NCI-H1092 treated with DMSO at 0.1 percent for 48 hours (cell line): ENCODE results near the gene NFATC2.

ENCODE experiments used
- DNase-seq: peaks from one replicate; lab custom pipeline; 2025; lab: John Stamatoyannopoulos, UW

Gene NFATC2

DNA sequence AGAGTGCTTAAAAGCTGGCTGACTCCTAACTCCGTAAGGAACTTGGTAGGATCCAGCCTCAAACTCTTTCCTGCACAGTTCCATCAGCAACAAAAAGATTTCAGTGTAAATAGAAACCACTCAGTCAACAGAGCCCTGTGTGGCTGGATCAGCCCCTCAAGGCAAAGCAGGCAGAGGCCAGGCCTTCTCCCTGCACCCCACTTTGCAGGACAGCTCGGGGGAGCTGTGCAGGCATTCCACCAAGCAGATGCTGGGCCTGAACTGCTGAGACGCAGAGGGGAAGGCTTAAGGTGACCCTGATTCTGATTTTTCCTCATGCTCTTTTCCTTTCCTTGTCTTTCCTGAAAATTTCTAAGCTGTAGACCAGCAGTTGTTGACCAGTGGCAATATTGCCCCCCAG is 91.5 kb downstream of the NFATC2 start:
- DNase-seq, result no peak

DNA sequence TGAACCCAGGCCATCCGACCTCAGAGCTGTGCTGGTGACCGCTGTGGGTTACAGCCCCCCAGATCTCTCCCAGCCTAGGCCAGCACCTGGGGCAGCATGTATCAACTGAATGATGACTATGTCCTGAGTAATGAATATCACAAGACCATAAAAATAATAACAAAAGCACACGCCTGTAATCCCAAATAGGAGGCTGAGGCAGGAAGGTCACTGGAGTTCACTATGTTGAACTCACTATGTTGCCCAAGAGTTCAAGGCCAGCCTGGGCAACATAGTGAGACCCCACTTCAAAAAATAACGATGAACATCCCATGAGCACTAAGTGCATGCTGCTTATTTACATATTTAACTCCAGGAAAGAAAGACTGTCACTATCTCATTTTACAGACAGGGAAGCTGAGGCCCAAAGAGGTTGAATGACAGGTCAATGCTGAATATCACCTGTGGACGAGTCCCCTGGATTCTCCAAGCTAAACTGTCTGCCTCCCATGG is 92.3 kb downstream of the NFATC2 start:
- no peak for DNase-seq

DNA sequence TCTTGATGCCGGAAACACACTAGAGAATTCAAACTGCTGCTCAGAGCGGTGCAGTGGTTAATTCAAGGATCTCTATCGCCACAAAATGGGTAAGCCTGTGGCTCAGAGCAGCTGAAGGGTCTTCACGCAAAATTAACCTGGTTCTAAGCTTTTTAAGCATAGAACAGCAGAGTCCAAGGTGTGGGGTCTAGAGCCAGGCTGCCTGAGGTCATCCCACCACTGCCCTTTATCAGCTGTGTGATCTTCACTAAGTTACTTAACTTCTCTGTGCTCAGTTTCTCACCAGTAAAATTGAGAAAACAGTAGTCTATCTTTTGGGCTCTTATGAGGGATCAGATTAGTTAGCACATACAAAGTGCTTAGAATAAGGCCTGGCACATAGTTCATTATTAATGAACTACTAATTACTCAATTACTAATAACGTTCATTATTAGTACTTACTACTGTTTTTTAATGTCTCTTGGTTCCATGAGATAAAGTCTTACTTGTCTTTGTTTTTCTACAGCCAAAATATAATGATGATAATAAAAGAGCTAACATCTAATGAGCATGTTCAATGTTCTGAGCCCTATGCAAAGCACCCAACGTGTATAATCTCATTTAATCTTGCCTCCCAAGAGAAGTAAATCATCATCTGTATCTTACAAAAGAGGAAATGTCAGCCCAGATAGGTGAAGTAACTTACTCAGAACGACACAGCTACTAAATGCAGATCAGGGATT is 92.9 kb downstream of the NFATC2 start:
- DNase-seq, result no peak

DNA sequence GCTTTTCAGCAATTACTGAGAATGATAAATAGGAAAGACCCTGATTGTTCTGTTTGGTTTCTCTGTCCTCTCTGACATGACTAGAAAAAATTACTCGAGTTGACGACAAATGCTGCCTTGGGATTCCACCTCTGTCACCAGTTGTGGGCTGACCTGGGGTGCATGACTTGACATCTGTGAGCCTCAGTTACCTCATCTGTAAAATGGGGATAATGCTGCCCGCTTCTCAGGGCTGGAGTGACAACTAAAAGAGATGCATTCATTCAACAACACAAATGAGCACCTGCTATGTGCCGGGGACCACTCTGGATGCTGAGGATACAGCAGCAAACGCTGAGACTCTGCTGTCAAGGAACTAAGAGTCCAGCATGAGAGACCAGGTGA is 94.8 kb downstream of the NFATC2 start:
- no peak for DNase-seq

DNA sequence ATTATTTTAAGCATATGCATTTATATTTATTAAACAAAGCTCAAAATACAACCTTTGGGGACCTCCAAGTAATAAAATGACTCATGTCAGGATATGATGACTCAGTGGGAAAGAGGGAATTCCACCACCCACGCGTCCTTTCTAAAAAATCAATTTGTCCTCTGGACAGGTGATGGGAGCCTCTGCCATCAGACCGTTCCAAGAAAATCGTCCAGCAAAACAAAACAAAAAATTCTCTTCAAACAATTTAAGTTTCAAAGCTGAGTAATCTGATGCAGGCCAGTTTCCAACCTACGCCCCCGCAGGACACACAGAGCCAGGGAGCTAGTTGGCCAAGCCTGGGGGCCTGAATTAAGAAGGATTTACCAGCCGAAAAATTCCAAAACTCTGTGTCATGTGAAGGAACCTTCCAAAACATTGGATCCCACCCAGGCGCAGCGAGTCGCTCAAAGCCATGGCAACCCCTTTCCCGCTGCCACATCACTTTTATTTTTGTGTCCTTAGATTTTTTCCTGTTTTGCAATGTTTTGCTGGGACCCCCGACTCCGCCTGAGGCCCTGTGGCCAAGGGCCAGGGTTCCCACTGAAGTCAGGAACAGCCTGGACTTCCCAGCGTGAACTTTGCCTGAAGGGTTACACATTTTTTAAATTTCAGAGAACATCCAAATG is 95.3 kb downstream of the NFATC2 start:
- DNase-seq, result no peak

DNA sequence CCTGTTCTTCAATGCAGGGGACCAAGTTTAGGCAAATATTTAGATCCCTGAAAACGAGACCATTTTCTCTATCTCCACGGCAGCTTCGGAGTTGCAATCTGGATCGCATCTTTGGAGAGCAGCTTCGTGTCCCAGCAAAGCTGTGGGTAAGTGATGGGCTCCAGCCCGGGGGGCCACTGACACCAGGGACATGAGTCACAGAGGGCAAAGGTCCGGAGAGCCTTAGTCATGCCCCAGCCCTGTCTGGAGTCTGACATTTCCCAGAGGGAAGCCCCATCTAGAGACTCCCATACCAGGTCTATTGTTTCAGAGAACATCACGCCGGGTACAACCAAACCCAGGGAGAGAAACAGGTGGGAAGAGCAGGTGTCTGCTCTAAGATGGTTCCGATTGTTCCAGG is 95.9 kb downstream of the NFATC2 start:
- DNase-seq, result no peak

DNA sequence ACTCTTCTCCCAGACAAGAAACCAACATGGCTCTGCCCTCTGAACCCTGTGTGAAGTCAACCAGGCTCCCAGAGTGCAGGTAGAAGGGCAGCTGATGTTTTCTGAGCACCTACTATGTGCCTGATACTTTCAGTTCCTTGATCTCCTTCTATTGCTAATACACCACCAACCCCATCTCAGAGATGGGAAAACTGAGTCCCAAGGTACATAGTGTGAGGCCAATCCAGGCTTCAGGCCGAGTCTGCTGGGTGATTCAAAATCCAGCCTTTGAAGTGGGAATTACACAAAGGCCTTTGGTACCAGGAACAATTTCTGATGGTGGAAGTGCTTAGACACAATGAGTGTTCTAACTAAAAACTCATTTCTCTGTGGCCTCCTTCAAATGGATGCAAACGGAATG is 96.3 kb downstream of the NFATC2 start:
- no peak for DNase-seq

DNA sequence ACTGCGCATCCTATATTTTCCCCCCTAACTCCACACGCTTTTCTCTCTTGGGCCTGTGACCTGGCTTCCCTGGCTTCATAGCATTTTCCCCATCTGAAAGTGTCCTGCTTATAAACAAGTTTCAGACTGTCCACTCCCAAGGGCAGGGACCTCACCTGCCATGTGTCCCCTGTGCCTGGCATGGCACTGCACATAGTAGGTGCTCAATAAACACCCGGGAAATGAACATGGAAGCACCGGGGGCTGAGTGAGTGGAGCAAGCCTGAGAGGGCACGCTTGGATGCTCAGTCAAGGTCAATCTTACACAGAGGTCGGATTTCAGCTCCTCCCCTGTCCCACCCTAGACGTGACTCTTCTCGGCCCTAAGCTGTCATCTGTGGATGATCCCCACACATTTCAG is 96.9 kb downstream of the NFATC2 start:
- DNase-seq, result no peak

DNA sequence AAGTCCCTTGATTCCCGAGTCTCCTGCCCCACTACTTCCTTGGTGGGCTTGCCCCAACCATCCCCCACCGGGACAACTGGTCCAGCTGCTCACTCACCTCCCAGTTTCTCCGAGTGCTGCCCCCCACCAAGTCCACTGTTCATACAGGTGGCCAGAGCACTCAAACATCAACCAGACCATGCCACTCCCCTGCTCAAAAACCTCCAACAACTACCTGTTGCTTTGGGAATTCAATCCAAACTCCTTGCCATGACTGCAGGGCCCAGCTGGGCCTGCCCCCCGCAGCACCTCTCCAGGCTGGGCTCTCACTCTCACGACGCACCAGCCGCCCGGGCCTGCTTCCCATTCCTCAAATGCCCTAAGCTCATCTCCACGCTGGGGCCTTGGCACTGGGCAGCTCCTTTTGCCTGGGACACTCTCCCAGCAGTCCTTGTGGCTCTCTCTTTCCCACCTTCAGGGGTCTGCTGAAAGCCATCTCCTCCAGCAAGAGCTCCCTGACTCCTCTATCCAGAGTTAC is 97.5 kb downstream of the NFATC2 start:
- no peak for DNase-seq

DNA sequence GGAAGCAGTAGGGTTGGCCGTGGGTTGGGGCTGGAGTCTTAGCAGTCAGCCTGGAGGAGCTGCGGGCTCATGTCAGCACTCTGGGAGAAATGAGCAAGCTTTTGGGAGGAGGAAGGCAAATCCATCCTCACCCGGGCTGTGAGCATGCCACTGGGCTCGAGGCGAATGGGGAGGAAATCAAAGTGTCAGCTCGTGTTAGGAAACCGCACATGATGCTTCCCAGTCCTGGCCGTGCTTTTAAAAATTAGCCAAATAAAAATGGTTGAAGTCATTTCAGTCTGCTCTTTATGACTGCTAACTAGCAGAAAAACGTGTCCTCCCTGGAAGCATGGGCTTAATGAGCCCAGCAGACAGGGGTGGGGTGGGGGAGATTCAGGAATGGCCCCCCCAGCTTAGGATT is 98.1 kb downstream of the NFATC2 start:
- DNase-seq, result no peak

DNA sequence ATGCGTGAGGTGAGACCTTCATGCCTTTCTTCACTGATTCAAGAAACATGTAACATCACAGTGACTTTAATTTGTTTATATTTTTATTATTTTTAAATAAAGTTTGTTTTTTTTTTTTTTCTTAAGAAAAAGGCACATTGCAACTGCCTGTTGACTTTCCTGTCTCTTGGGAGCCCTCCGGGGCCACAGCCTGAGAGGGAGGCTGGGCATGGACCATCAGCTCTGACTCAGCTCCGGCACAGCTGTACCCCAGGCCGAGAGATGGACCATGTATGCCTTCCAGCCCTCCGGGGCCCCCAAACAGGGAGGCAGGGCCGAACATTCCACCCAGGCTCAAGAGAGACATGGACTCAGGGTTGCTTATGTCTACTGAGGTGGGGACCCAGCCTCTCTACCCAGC is 99.9 kb downstream of the NFATC2 start:
- DNase-seq, result no peak

DNA sequence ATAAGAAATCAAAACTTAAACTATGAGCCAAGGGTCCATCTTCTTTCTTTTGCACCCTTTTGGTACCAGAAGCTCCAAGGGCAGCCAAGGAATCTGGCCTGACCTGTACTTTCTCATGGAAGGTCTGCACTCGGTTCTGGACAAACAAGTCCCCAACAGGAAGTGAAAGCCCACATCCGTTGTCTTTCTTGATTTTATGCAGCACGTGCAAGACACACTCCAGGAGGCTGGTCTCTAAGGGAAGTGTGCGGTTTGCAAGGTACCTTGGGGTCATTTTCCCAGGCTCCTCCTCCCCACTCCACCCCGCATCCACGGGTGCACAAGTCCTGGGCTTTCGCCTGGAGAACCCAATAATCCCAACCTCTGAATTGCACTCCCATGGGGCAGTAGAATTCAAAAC is 101.9 kb downstream of the NFATC2 start:
- no peak for DNase-seq

DNA sequence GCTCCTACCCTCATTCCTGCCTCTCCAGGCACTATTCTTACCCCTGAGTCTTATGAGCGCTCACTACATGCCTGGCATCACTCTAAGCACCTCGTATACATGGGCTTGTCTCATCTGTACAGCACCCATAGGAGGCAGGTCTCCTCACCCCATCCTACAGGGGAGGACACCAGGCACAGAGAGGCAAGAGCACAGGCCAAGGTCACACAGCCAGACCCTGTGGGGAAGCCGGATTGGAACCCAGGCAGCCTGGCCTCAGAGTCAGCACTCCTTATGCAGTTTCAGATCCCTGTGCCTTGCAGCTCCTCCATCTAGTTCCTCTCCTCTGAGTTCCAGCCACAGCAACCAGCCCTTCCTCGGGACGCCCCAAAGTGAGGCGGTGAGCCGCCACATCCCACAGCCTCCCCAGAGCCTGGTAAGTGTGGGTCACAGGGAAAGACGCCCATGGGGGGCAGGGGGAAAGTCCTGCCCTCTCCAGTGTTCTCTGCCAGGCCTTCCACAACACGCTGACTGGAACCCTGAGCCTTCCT is 103.3 kb downstream of the NFATC2 start:
- DNase-seq, result no peak

DNA sequence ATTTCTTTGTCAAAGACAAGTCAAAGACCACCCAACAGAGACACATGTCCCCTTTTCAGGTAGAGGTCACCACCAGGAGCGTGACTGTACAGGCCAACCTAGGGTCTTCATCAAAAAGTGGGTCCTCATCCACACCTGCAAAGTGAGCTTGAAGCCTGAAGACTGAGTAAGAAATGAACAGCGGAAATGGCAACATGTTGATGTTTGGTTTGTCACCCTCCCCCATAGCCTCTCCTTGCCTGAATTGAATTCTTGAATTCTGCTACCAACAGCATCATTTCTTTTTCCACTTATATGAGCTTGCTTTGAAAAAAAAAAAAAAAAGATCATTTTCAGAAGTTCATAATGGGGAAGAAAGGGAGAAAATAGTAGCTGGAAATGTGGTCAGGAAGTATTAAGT is 104.4 kb downstream of the NFATC2 start:
- no peak for DNase-seq

DNA sequence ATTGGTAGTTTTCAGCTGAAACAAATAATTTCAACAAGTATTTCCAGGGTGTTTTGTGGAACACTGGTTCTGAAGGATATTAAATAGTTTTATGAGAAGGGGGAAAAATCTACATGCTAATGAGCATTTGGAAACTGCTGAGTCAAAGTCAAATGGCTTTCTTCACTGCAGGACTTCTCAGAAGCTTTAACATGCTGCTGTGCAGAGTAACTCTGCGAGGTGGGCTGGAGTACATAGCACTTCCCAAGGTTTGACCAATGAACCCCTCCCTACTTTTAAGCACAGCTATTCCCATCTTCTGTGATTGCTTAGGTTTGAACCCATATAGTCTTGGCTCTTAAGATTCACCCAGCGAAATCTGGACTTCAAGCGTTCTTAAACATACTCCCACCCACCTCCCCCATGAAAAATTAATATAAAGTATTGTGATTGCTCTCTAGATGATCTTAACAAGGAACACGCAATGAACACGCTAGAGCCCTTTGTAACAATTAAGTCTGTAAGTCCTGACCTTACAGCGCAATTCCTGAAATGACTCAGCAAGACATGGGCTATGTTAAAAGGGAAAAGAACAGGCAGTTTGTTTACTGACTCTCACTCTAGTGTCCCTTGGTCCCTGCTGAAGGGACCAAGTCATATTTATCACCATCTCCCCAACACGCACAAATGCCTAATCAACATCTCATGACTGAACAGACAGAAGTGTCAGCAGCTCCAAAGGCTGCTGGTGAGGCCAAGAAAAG is 105.2 kb downstream of the NFATC2 start:
- no peak for DNase-seq

DNA sequence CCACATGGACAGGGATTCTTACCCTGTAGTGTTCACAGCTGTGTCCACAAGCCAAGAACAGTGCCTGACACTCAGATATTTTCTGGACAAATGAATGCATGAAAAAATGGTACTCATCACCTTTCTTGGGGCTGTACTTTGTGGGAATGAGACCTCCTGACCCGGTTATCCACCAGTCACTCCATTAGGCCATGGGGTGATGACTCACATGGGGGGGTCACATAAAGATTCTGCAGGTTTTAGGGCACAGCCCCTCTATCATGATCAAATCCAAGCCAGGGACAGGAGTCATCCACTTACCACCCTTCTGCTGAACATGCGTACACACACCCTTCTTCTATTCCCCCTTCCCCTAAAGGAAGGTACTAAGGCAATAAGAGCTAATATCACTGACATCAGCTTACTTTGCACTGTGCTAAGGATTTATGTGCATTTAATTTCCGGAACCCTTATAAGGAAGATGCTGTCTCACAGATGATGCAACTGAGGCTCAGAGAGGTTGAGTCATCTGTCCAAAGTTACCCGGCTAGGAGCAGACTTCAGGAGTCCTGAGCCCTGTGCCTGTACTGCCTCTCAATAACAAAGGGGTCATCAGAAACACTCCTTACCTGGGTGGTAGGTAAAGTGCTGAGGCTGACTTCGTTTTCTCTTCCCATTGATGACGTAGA is 107.8 kb downstream of the NFATC2 start:
- no peak for DNase-seq

DNA sequence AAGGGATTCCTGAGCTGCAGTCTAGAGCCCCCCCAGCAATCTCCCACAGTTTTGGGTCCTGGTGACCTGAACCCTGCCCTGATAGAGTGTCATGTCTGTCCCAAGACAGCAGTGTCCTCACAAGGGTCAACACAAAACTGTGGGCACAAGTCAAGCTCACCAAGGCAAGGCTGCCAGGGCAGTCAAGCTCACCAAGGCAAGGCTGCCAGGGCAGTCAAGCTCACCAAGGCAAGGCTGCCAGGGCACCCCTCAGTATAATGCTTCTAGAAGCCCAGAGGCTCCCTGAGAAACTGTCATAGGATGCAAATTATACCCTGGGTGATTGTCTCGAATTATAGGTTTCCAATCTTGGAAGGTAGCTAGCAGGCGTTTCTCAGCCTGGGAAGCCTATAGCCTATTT is 108.5 kb downstream of the NFATC2 start:
- DNase-seq, result no peak

DNA sequence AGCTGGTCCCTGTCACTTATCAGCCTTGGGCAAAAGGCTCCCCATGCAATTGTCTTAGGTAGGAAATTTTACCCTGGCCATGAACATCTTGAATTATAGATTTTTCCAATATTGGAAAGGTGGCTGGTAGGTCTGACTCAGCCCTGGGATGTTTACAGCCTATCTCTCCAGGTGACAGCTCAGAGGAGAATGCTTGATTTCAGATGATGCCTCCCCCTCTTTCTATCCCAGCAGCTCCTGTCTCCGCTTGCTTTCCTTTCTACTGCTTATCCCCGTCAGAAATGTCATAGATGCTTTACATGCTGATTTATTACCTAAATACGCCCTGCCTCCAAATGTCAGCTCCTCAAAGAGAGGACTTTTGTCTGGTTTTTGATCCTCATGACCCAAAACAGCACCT is 109.6 kb downstream of the NFATC2 start:
- no peak for DNase-seq

DNA sequence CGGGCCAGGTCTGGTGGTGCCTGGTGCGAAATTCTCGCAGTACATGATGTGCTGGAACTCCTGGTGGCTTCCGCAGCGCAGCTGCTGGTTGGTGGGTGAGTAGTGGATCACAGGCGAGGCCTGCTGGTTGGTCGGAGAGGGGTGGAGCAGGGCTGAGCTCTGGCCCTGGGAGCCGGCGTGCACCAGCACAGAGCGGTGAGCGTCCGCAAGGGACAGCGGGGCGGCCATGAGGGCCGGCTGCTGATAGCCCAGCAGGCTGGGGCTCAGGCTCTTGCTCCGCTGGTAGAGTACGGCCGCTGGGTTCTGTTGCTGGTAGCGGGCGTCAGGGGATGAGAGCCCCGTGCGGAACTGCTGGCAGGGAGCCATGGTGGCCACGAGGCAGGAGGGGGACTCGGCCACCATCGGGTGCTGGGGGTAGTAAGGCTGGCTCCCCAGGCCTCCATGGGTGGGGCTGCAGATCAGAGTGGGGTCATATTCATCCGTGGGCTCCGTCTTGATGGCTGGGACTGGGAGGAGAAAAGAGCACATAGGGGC is 110.2 kb downstream of the NFATC2 start:
- no peak for DNase-seq

DNA sequence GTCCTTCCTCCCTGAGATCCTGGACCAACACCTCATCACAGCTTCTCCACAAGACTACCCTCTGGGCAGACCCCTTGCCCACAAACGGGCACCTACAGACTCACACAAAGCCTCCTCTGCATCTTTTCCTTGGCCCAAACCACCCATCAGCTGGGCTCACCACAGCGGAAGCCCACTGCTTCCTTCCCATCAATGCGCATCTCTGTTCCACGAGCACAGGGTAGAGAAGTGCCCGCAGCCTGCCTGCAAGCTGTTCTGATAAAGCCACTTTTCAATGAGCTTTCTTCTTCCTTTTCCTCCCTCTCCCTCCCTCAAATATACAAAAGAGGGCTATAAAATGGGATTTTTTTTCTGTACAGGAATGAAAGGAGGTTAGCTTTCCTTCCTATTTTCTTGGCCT is 111.2 kb downstream of the NFATC2 start:
- DNase-seq, result no peak

DNA sequence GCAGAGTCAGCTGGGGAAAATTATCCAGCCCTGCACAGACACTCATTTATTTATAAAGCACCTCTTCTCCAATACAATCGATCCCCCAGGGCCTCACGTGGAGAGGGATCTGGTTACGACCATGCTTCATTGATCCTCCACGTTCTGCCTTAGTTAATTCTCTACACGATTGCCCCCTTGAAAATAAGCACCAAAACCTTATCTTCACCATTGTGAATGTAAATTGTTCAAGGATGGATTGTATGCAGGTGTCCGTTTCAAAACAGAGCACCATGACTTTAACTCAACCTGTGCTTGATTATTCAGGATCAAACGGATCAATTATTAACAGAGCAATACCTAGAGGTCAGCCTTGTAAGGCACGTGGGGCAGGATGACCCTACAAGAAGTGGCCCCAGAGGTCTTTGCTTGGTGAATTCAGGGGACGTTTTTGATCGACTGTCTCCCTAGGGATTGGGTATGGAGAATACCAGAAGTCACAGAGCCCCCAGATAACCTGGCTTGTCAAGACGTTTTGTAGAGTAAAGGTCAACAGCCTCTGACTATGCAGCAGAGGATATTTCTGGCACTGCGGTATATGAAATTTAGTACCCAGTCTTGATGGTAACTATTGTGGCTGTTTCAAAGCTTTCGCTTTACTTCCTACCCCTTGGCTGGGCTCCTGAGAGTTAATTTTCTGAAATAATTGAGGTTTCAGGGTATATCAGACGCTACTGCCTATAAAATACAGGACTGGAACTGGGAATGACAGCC is 112.1 kb downstream of the NFATC2 start:
- DNase-seq, result no peak
